NOMO-1 (cell line): ENCODE measurements around the gene ALDH9A1.
"Not testable (repeated sequence)": the region's sequence is repeated elsewhere in the genome, so short reads cannot be mapped to it uniquely, and the experiment has no call there.

ENCODE experiments used
- DNase-seq, 2 experiments: peaks; one replicate each; lab custom pipeline; 2025; ENCODE audit not compliant: unreplicated experiment in 2 of 2; lab: John Stamatoyannopoulos, UW

Gene ALDH9A1

GRCh38 chr1:165697881-165698760 is at the start of gene ALDH9A1:
TSS of gene ALDH9A1 (minus strand) at chr1:165698562. CDS start at chr1:165698558, 4 bp downstream.
- peak; percentile 81 to 92 for DNase-seq

- no peak for DNase-seq
These were observed 49.5 kb upstream of the ALDH9A1 start for GRCh38 chr1:165747632-165748447.

GRCh38 chr1:165744913-165745312 is 46.6 kb upstream of the ALDH9A1 start:
- not testable (repeated sequence) for DNase-seq

GRCh38 chr1:165742194-165742593 is 43.8 kb upstream of the ALDH9A1 start:
- DNase-seq = no peak

GRCh38 chr1:165738794-165739193 is 40.4 kb upstream of the ALDH9A1 start:
- DNase-seq = no peak

GRCh38 chr1:165737196-165737595 is 38.8 kb upstream of the ALDH9A1 start:
- DNase-seq = no peak

GRCh38 chr1:165734906-165735305 is 36.5 kb upstream of the ALDH9A1 start:
- no peak for DNase-seq

- DNase-seq = no peak
These were observed 28.5 kb upstream of the ALDH9A1 start for GRCh38 chr1:165726841-165727240.

GRCh38 chr1:165726169-165726568 is 27.8 kb upstream of the ALDH9A1 start:
- DNase-seq = no peak

GRCh38 chr1:165717918-165718515 is 19.7 kb upstream of the ALDH9A1 start:
- peak; percentile 35 to 42 for DNase-seq

GRCh38 chr1:165716265-165717051 is 18.1 kb upstream of the ALDH9A1 start:
- DNase-seq = not testable (repeated sequence)

- no peak for DNase-seq
These were observed 14.4 kb upstream of the ALDH9A1 start for GRCh38 chr1:165712764-165713163.

GRCh38 chr1:165707984-165708706 is 9.8 kb upstream of the ALDH9A1 start:
- DNase-seq = no peak

- DNase-seq = no peak
These were observed 5.3 kb upstream of the ALDH9A1 start for GRCh38 chr1:165703648-165704047.

- DNase-seq = not testable (repeated sequence)
These were observed 3.6 kb upstream of the ALDH9A1 start for GRCh38 chr1:165701922-165702321.

GRCh38 chr1:165699577-165699976 is 1.2 kb upstream of the ALDH9A1 start:
- no peak for DNase-seq

GRCh38 chr1:165698761-165699052 is 345 bp upstream of the ALDH9A1 start:
- no peak for DNase-seq

GRCh38 chr1:165697491-165697880 is 876 bp downstream of the ALDH9A1 start:
- no peak for DNase-seq

GRCh38 chr1:165696625-165697100 is 1.7 kb downstream of the ALDH9A1 start:
- peak in 1 of 2 experiments; percentile 32 for DNase-seq

GRCh38 chr1:165695031-165695430 is 3.3 kb downstream of the ALDH9A1 start:
- DNase-seq = peak in 1 of 2 experiments; percentile 6
